K562 (cell line): Measurements from ENCODE around the gene STX11. TPM values are rescaled to one million over a fixed set of nuclear protein-coding genes. Genes with fewer than 3 reads are reported as not detected.

Experiments
- ATF1 ChIP-seq, 2 experiments: fragments of 450-650 bp in 1 of 2; IDR thresholded peaks; 2 replicates each; pipeline ENCODE4 v1.6.1; 2016; ENCODE audit warnings: missing compliant biosample characterization in 1 of 2, missing genetic modification characterization in 1 of 2
- ATF2 ChIP-seq: sonication (generic); formaldehyde crosslinking; IDR thresholded peaks from 2 replicates; pipeline ENCODE4 v1.8.1; 2022; ENCODE audit warnings: missing genetic modification reagents
- BACH1 ChIP-seq: fragments of 200-800 bp; sonication (Bioruptor generic); IDR thresholded peaks from 2 replicates; pipeline ENCODE4 v1.6.1; 2016; ENCODE audit warnings: missing genetic modification characterization, missing compliant biosample characterization
- BRF1 ChIP-seq: IDR thresholded peaks from 3 replicates; pipeline ENCODE4 v1.6.1; 2011; ENCODE audit warnings: borderline replicate concordance, mild to moderate bottlenecking; ENCODE audit not compliant: insufficient read length; ENCODE audit errors: extremely low read depth
- GABPA ChIP-seq: fragments of 200-800 bp; sonication (Bioruptor generic); conservative IDR thresholded peaks from 2 replicates; pipeline ENCODE4 v1.6.1; 2016; ENCODE audit warnings: low read depth, missing genetic modification characterization, missing compliant biosample characterization
- LEF1 ChIP-seq: fragments of 450-650 bp; IDR thresholded peaks from 2 replicates; pipeline ENCODE4 v1.6.1; 2016; ENCODE audit warnings: mild to moderate bottlenecking
- MAFG ChIP-seq: fragments of 450-650 bp; conservative IDR thresholded peaks from 2 replicates; pipeline ENCODE4 v1.6.1; 2016; ENCODE audit warnings: missing genetic modification characterization, missing compliant biosample characterization
- MAX ChIP-seq: sonication (generic); formaldehyde crosslinking; IDR thresholded peaks from 2 replicates; pipeline ENCODE4 v1.9.0; 2022; ENCODE audit warnings: mild to moderate bottlenecking, missing genetic modification reagents
- NR1H2 ChIP-seq: sonication (generic); formaldehyde crosslinking; IDR thresholded peaks from 2 replicates; pipeline ENCODE4 v1.4.0; 2020; ENCODE audit warnings: mild to moderate bottlenecking, missing genetic modification reagents
- PHTF2 ChIP-seq: fragments of 250-450 bp; sonication (Bioruptor Pico); IDR thresholded peaks from 2 replicates; pipeline ENCODE4 v1.5.0; 2021; ENCODE audit warnings: mild to moderate bottlenecking
- SIN3B ChIP-seq: fragments of 450-650 bp; IDR thresholded peaks from 2 replicates; pipeline ENCODE4 v1.6.1; 2017; ENCODE audit warnings: low read depth, mild to moderate bottlenecking, moderate library complexity
- TCF15 ChIP-seq: fragments of 250-450 bp; sonication (Bioruptor Pico); IDR thresholded peaks from 2 replicates; pipeline ENCODE4 v1.8.0; 2022; ENCODE audit warnings: moderate library complexity, mild to moderate bottlenecking, inconsistent platforms
- TEAD1 ChIP-seq, 2 experiments: fragments of 450-650 bp in 1 of 2; sonication (generic) in 1 of 2; formaldehyde crosslinking; IDR thresholded peaks; 2 replicates each; pipeline versions ENCODE4 v1.4.0 to v1.8.0; 2020 to 2022; ENCODE audit warnings: mild to moderate bottlenecking in 2 of 2, missing genetic modification reagents in 1 of 2
- ZBTB17 ChIP-seq: fragments of 450-650 bp; formaldehyde crosslinking; IDR thresholded peaks from 2 replicates; pipeline ENCODE4 v1.4.0; 2020; ENCODE audit warnings: mild to moderate bottlenecking
- ZNF12 ChIP-seq: sonication (generic); formaldehyde crosslinking; IDR thresholded peaks from 2 replicates; pipeline ENCODE4 v1.4.0; 2020; ENCODE audit warnings: mild to moderate bottlenecking, missing genetic modification reagents
- polyA plus RNA-seq, 8 experiments: library from polyadenylated mRNA; depleted of rRNA in 4 of 8; stranded (reverse) in 5 of 8; unstranded in 3 of 8; fragments of >200 nt; fragmentation: Nextera tagmentation in 2 of 8; fragmentation: Illumina TruSeq in 1 of 8; extraction: Ambion mirVana in 2 of 8; extraction: Trizol in 1 of 8; gene quantifications; 2 replicates each; pipeline versions ENCODE4 v1.2.1 to v1.2.3, GENCODE V29; 2011 to 2014; ENCODE audit warnings: inconsistent platforms in 1 of 8, missing spikeins in 1 of 8
- total RNA-seq, 7 experiments: library from RNA; depleted of rRNA in 6 of 7; stranded (reverse); fragments of >200 nt in 6 of 7; fragmentation: Illumina TruSeq in 2 of 7; extraction: Trizol in 2 of 7; gene quantifications; 2 replicates each; pipeline versions ENCODE4 v1.2.1 to v1.2.3, GENCODE V29; 2011 to 2021; ENCODE audit warnings: low replicate concordance in 1 of 7
- TF ChIP-seq, protein P1 (sequence below): fragments of 450-650 bp; IDR thresholded peaks from 2 replicates; pipeline ENCODE4 v1.6.1; 2016; ENCODE audit warnings: mild to moderate bottlenecking, moderate library complexity

The STX11 gene
- total and polyA plus RNA-seq, 9 of the 15 experiments (the other 6 are each of a cell fraction or from before 2014, with no cell fraction given), result 0.06 to 0.73 (median 0.40) TPM

DNA sequence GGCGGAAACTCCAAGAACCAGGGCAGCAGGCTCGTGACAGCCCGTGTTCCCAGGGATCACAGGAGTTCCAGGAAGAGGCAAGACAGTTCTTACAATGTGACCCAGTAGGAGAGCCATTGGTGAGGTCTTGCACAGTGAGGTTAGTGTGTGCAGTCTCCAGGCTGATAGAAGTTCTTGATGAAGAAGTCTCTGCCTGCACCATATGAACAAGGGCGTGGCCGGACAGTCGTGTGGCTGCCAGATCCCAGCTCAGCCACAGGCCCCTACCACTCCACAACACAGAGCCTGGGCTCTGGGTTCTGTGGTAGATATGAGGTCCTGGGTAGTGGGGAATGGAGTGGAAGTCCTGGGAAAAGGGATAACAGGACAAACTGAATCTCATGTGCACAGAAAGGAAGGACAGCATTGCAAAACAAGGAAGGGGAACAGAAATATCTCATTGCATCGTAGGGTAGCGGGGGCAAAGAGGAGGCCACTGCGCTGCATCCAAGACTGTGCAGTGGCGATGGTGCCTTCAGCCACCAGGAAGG is 65.2 kb downstream of the STX11 start (continued):
- no peak for TF ChIP-seq MAFG (tag)
- no peak for TF ChIP-seq TEAD1 (CRISPR knock-in tag; IDR thresholded peaks at IDR 0.05)
- TF ChIP-seq PHTF2 (CRISPR knock-in tag), result no peak
- TF ChIP-seq ZBTB17 (CRISPR knock-in tag), result no peak
- TF ChIP-seq, protein P1, sequence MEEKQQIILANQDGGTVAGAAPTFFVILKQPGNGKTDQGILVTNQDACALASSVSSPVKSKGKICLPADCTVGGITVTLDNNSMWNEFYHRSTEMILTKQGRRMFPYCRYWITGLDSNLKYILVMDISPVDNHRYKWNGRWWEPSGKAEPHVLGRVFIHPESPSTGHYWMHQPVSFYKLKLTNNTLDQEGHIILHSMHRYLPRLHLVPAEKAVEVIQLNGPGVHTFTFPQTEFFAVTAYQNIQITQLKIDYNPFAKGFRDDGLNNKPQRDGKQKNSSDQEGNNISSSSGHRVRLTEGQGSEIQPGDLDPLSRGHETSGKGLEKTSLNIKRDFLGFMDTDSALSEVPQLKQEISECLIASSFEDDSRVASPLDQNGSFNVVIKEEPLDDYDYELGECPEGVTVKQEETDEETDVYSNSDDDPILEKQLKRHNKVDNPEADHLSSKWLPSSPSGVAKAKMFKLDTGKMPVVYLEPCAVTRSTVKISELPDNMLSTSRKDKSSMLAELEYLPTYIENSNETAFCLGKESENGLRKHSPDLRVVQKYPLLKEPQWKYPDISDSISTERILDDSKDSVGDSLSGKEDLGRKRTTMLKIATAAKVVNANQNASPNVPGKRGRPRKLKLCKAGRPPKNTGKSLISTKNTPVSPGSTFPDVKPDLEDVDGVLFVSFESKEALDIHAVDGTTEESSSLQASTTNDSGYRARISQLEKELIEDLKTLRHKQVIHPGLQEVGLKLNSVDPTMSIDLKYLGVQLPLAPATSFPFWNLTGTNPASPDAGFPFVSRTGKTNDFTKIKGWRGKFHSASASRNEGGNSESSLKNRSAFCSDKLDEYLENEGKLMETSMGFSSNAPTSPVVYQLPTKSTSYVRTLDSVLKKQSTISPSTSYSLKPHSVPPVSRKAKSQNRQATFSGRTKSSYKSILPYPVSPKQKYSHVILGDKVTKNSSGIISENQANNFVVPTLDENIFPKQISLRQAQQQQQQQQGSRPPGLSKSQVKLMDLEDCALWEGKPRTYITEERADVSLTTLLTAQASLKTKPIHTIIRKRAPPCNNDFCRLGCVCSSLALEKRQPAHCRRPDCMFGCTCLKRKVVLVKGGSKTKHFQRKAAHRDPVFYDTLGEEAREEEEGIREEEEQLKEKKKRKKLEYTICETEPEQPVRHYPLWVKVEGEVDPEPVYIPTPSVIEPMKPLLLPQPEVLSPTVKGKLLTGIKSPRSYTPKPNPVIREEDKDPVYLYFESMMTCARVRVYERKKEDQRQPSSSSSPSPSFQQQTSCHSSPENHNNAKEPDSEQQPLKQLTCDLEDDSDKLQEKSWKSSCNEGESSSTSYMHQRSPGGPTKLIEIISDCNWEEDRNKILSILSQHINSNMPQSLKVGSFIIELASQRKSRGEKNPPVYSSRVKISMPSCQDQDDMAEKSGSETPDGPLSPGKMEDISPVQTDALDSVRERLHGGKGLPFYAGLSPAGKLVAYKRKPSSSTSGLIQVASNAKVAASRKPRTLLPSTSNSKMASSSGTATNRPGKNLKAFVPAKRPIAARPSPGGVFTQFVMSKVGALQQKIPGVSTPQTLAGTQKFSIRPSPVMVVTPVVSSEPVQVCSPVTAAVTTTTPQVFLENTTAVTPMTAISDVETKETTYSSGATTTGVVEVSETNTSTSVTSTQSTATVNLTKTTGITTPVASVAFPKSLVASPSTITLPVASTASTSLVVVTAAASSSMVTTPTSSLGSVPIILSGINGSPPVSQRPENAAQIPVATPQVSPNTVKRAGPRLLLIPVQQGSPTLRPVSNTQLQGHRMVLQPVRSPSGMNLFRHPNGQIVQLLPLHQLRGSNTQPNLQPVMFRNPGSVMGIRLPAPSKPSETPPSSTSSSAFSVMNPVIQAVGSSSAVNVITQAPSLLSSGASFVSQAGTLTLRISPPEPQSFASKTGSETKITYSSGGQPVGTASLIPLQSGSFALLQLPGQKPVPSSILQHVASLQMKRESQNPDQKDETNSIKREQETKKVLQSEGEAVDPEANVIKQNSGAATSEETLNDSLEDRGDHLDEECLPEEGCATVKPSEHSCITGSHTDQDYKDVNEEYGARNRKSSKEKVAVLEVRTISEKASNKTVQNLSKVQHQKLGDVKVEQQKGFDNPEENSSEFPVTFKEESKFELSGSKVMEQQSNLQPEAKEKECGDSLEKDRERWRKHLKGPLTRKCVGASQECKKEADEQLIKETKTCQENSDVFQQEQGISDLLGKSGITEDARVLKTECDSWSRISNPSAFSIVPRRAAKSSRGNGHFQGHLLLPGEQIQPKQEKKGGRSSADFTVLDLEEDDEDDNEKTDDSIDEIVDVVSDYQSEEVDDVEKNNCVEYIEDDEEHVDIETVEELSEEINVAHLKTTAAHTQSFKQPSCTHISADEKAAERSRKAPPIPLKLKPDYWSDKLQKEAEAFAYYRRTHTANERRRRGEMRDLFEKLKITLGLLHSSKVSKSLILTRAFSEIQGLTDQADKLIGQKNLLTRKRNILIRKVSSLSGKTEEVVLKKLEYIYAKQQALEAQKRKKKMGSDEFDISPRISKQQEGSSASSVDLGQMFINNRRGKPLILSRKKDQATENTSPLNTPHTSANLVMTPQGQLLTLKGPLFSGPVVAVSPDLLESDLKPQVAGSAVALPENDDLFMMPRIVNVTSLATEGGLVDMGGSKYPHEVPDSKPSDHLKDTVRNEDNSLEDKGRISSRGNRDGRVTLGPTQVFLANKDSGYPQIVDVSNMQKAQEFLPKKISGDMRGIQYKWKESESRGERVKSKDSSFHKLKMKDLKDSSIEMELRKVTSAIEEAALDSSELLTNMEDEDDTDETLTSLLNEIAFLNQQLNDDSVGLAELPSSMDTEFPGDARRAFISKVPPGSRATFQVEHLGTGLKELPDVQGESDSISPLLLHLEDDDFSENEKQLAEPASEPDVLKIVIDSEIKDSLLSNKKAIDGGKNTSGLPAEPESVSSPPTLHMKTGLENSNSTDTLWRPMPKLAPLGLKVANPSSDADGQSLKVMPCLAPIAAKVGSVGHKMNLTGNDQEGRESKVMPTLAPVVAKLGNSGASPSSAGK, result no peak
- TF ChIP-seq BRF1, result no peak
- TF ChIP-seq LEF1, result no peak
- no peak for TF ChIP-seq MAX
- no peak for TF ChIP-seq TCF15 (CRISPR knock-in tag)
- no peak for TF ChIP-seq ATF1 (CRISPR knock-in tag; IDR thresholded peaks at IDR 0.05)
- TF ChIP-seq ATF1 (tag; IDR thresholded peaks at IDR 0.05), result no peak
- TF ChIP-seq BACH1, result no peak
- no peak for TF ChIP-seq ATF2 (CRISPR knock-in tag)
- TF ChIP-seq GABPA (tag), result no peak
- no peak for TF ChIP-seq ZNF12 (CRISPR knock-in tag)
- TF ChIP-seq SIN3B, result no peak
- no peak for TF ChIP-seq NR1H2
